GM19351 (cell line): Measurements from ENCODE around the gene METTL17.
"Not testable (repeated sequence)": the region's sequence is repeated elsewhere in the genome, so short reads cannot be mapped to it uniquely, and the experiment has no call there.

ENCODE experiments used
- ATAC-seq: cut with Tn5 transposase; IDR thresholded peaks from one replicate; pipeline ENCODE4 v1.9.1; 2021; ENCODE audit warnings: mild to moderate bottlenecking, moderate library complexity; ENCODE audit not compliant: unreplicated experiment

METTL17 gene

DNA sequence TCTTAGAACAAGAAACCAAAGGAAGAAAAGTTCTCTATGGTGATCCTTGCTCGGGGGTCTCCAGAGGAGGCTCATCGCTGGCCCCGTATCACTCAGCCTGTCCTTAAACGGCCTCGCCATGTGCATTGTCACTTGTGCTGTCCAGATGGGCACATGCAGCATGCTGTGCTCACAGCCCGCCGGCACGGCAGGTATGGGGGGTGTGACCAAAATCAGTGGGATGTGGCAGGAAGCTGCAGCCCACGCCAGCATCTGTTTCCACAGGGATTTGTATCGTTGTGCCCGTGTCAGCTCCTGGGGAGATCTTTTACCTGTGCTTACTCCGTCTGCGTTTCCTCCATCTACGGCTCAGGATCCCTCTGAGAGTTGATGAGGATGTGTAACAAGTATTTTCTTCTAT lies 6.7 kb downstream of the METTL17 start:
- no peak for ATAC-seq

DNA sequence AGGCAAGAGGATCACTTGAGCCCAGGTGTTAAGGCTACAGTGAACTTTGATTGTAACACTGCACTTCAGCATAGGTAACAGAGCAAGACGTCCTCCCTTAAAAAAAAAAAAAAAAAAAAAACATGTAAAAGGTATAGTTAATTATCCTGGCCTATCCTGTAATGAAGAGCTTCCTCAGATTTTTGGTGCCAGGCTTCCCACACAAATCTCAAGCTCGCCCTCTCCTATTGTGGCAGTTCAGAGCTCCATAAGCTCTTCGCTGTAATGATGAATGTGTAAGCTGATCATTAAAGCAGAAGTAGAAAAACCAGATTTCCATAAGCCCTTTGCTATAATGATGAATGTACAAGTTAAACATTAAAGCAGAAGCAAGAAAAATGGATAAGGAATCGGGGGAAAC lies 7.3 kb downstream of the METTL17 start:
- no peak for ATAC-seq

DNA sequence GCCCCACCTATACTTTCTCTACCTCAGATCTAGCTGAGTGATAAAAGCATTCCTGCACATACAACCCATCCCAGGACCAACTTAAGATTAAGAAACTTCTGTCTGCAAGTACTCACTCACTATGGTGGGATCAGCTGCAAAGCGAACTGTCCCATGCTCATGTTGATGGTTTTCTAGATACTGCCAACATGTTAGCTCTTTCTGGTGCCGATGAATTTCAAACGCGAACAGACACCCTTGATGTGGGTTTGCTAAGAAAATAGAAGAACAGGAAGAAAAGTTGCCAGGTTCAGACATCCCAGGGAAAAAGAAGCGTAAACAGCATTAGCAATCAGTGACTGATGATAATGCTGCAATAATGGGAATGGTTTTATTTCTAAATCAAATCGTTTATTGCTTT lies 7.8 kb downstream of the METTL17 start:
- ATAC-seq: no peak

DNA sequence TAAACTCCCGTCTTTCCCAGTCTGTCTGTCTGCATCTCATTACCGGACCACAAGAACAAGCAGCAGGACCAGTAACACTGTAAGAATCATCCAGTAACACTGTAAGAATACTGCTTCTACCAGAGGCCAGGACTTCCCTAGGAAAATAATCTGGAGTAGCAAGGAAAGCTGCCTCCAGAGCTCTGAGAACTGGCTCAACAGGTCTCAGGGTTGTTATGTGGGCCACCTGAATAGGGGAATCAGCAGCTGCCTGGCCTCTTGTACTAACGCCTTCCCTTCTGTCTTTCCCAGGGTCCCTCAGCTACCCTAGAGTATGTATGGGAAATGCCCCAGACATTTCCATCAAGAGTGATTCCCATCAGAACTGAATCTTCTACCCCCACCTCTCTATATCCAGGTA lies 8.4 kb downstream of the METTL17 start:
- ATAC-seq: no peak

DNA sequence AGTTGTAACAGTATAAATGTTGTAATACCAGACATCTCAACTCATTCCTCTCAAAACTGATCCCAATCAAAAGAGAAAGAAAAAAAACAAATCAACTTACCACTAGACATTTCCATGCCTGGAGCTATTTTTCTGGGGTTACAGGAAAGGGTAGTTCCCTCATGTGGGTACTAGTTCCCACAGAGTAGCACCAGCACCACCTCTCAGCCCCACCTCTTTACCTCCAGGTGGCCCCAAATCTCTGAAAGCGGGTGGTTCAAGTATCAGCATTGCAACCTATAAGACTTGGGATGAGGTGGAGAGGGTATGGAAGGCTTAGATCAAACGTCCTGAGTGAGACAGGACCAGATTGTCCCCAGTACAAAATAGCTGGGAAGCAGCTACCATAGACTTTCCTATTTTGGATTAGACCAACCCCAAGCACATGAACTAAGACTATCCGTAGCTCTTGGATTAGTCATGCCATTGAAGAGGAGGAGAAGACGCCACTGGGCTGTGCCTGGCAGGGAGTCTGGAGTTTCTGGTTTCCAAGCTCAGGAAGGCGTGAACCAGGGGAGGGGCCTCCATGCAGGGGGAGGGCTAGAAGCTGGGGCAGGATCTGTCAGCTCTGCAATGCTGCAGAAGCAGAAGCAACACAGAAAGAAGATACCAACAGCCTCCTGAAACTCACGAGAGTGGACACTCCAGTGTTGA lies 9.0 kb downstream of the METTL17 start, which contains the start of gene SLC39A2:
SLC39A2 (plus strand) TSS at position 620 of the 693 bp plus-strand sequence. CDS start 154 bp downstream, outside the sequence.
- ATAC-seq: no peak

DNA sequence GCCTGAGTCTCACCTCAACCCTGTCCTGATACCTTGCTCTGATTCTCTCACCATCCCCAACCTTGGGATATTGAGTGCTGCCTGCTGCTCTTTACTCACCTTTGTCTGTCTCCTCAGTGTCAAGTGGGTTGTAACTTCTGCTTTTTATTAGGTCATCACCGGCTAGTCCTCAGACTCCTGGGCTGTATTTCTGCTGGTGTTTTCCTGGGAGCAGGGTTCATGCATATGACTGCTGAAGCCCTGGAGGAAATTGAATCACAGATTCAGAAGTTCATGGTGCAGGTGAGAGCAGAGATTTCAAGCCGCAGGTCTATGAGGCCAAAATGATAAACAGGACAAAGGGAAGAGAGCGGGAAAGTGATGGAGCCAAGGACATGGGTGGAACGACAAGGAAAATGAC lies 9.8 kb downstream of the METTL17 start:
- ATAC-seq: no peak

DNA sequence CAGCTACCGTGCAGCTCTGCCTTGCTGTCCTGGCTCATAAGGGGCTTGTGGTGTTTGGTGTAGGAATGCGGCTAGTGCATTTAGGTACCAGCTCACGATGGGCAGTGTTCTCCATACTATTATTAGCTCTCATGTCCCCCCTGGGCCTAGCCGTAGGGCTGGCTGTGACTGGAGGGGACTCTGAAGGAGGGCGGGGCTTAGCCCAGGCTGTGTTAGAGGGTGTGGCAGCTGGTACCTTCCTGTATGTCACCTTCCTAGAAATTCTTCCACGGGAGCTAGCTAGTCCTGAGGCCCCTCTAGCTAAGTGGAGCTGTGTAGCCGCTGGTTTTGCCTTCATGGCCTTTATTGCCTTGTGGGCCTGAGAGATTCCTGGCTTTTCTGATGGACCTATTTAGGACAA lies 11.4 kb downstream of the METTL17 start:
- ATAC-seq: no peak

DNA sequence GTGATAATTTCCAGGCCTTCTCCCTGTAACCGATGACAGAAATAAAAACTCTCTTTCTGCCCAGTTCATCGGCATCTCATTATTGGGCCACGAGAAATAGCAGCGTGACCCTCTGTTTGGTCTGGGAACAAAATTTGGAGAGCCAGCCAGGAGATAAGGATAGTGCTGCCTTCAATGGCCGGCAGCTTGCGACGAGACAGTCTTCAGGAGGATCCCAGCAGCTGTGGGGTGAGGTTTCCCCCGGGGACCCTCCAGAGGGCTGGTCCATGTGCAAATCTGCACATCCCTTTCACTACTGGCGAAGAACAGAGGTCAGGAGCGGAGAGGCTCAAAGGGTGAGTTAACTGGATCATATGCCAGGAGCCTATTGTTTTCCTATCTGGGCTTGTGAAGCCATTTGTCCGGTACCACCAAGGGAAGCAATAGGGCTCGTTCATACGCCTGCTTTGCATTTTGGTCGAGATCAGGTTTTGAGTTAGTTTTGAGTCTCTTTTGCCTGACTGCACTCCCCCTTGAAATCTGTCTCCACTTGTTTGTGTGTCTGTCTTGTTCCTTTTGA lies 14.1 kb downstream of the METTL17 start:
- no peak for ATAC-seq

DNA sequence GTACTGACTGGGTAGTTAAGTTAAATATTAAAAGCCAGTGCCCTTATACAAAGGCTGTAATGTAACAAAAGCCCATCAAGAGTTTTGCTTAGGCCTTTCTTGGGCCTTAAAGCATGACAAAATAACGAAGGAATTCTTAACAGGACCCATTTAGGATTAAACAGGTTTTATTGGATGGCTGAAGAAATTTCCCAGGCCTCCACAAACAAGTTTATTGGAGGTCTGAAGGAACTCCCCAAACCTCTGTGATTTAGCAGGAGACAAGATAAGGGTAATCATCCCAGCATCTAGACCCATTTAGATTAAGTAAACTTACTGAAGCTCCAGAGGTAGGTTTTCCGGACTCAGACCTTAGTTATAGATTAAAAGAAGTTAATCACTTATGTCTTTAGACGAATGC lies 19.9 kb downstream of the METTL17 start:
- not testable (repeated sequence) for ATAC-seq

DNA sequence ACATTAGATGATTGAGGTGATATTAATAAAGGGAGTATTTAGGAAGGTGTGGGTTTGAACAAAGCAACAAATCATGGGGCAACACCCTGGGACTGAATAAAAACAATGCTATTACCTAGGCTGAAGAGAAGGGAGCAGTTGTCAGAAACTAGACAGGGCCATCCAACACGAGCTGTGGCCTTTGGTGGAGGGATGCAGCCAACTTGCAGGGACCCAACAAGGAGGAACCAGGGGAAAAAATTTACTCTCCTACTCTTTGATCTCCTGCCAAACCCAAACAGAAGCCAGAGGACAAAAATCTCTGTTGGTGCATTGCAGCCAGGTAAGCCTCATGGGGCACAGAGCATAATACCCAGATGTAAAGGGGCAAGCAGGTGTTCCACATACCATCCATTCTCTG lies 21.4 kb downstream of the METTL17 start:
- no peak for ATAC-seq

DNA sequence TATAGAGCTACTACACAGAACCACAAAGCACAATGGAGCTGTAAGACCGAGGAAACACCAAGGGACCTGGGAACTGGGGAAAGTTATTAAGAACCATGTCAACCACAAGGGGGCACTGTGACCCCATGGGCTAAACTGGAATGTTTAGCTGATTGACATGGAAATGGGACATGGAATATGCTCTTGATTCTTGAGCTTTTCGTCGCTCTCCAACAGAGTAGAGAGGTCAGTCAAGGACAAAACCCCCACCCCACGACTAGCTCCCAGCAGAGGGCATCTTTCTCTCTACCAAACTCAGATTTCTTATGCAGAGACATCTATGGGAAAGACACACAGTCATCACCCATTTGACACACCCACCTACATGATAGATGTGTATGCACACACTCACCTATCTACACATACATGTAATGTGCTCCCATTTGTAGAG lies 25.0 kb downstream of the METTL17 start:
- ATAC-seq: peak; percentile 48

DNA sequence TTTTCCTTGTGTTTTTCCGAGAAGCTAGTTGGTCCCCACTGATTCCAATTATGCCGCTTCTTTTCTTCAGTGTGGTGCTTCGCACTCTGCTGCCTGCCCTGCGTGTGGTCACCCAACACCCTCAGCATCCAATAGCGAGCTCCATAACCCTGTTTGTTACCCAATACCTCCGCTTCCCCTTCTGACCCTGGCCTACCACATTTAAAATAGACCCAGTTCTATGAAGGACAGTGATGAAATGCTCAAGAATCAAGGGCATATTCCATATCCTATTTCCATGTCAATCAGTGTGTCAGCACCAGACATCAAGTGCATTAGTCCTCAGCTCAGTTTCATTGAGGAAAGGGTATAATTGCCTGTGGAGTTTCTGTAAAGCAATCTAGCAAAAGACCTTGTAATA lies 25.5 kb downstream of the METTL17 start:
- ATAC-seq: no peak

DNA sequence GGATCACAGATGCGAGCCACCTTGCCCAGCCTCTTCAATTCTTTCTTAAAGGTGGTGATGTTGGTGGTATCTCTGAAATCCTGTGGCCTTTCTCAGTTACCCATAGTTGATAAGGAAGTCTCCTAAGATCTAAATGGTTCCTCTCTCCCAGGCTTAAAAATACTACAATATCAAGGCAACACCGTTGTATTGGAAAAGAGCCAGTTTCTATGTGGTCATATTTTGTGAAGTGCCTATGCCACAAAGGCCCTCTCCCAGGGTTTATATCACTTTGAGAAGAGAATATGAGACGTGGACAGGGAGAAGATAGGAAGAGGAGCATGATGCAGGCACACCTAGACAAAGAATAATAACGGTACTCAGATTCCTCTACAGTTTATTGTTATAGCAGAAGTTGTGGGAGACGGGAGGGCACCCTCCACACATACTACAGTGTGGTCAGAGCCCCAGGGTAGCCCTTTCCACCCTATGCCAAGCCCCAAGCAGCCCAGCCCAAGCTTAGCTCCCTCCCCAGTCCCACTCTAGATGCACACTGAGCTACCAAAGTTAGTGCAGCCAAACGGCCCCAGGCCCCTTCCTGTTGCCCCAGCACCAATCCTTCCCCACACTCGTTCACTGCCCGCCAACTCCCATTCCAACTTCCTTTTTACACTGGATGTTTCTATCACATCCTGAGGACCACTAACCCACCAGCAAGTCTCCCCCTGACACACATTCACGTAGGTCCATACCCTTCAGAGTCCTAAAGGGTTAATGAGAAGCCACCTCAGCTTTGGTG lies 26.8 kb downstream of the METTL17 start:
- no peak for ATAC-seq

DNA sequence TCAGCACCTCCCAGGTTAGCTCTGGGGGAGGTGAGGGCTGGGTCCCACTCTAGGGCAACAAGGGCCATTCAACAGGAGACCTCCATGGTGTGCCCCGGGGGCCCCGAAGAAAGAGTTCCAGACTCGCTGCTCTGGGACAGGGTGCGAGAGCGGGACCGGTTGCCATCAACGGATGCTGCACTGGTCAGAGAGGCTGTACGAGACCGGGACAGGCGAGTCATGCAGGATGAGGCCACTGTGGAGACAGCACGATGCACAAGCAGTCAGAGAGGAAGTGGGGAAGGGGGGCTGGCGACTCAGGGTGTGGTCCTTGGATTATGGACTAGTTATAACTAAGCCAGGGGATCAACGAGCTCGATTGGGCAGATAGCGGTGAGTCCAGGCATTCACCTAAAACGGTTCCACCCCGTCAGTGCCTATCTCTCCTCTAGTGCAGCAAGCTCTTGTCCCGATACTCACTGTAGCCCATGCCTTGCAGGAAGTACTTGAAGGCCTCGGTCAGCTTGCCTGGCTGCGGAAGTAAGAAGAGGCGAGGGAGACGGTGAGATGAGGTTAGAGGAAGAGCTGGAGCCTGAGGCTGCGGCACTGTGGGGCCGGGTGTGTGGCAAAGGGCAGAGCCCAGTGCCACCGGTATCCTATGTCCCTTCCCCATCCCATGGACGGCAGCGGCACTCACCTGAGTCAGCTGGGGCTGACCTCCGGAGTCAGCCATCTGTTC lies 27.9 kb downstream of the METTL17 start:
- ATAC-seq: no peak

DNA sequence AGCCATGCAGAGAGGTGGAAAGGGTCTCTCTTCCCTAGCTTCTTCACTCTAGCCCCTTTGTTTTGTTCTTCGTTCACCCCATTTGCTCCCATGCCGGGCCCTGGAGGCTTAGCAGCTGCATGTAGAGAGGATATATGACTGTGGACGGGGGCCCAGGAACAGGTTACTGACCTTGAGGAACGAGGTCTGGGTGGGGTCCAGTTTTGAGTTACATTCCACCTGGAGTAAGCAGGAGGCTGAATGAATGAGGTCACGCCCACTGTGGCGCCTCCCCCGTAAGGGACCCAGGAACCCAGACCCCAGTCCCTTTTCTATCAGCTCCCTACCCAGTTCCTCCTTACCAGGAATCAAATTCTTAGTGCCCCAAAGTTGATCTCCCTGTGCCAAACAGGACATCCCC lies 28.5 kb downstream of the METTL17 start:
- ATAC-seq: no peak

DNA sequence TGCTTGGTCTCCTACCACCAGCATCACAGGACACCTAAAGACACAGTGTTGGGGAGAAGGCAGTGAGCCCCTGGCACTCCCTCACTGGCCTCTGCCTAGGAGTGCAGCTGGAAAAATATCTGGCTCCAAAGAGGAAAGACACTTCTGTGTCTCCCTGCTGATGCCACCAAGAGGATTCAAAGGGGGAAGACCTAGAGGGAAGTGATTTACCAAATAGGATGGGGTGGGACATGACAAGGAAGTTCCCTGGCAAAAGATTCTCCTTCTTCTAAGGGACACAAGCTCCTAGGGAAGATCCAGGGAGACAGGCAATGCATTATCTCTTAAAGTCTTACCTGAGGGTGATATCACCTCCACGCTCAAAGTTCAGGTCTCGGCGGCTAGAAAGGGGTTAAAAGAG lies 29.0 kb downstream of the METTL17 start:
- no peak for ATAC-seq

DNA sequence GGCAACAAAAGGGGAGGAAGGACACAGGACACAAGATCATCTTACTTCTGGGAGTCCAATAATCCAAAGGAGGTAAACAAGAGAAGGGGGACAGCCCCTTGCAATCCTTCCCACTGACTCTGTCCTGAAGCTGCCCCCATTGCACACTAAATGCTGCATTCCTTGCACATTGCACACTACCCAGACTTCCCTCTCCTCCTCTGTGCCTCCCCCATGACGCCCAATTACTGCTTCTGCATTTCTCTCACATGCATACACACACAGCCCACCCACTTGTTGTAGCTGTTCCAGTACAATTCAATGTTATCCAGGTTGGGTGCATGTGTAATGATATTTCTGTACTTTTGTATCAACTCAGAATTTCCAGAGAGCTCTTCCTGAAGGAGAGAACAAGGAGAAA lies 29.6 kb downstream of the METTL17 start:
- no peak for ATAC-seq

DNA sequence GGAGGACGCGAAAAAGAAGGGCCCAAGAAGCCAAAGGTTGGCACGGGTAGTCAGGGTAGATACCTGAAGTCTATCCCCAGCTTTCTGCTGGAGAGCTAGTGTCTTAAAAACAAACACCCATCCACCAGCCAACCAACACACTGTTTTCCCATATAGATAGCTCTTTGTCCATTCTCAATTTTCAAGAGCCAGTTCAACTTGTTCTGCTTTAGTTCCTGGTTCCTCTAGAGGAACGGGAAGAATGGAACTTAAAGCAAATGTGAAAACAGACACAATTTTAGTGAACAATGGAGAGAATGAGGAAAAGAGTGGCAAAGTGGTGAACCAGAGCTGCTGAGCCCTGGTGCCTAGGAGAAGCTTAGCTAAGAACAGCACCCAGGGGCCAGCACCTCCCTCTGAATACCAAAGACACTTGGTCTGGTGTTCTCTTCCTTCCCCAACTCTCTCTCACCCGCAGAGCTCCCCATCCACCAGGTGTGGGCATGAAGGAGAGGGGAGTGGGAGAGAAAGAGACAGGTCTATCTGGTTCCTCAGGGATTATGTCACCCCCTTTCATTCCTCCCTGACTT lies 31.3 kb downstream of the METTL17 start:
- no peak for ATAC-seq

DNA sequence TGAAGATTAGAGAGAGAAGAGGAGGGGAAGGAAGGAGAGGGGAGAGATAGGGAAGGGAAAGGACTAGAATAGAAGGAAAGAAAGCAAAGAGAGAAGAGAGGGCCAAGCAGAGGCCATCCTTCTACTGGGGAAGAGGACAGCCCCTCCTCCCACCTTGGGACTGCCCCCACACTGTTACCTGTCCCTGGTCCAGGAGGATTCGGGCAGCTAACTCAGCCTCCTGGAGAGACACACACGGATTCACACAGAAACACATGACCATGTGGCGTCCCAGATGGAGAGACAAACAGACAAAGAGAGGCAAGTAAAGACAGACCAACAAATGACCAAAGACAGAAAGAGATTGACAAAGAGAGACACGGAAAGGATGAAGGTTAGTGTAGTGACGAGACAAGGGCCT lies 32.9 kb downstream of the METTL17 start:
- ATAC-seq: no peak

DNA sequence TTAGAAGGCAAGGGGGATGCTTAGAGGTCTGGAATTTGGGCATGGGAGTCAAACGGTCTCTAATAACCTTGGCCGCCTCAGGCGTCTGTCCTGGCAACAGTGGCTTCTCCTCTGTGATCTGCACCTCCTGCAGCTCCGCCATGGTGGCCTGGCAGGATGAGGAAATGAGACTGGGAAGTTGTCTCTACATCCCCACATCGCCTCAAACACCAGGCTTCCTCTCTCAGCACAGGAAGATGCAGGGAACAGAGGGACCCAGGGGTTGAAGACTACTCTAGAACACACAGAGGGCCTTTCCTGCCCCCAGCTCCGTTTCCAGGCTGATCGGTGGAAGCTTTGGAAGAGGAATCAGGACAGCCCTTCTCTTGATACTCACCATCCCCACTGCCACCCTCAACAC lies 33.4 kb downstream of the METTL17 start:
- ATAC-seq: no peak
